NCI-H1105 treated with DMSO at 0.1 percent for 48 hours (cell line): ENCODE data around the gene PTGR1.
"Not testable (repeated sequence)": the region's sequence is repeated elsewhere in the genome, so short reads cannot be mapped to it uniquely, and the experiment has no call there.

Experiments used
- DNase-seq: peaks from one replicate; lab custom pipeline; 2025; lab: John Stamatoyannopoulos, UW

The PTGR1 gene

DNA sequence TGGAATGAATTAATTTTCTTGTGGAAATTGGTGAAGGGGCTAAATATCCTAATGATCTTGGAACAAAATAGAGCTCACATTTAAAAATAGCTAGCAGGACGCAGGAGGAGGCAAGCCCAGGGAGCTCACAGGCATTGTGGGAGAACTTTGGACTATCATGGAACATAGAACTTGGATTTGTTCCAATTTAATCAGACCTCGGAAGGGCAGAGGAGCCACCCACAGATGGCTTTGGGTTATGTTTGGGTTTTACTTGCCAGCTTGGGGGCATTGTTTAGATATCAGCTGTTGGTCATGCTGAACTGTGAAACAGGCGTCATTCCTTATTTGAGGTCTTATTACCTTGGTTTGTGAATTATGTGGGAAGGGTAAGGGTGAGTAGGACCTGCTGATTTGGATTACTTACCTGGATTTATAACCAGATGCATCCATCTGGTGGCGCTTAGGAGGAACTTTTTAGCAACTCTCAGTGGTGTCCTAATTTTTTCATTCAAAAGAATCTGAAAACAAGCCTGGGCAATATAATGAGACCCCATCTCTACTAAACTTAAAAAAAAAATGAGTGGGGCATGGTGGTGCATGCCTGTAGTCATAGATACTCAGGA is 14.1 kb upstream of the PTGR1 start:
- DNase-seq: no peak

DNA sequence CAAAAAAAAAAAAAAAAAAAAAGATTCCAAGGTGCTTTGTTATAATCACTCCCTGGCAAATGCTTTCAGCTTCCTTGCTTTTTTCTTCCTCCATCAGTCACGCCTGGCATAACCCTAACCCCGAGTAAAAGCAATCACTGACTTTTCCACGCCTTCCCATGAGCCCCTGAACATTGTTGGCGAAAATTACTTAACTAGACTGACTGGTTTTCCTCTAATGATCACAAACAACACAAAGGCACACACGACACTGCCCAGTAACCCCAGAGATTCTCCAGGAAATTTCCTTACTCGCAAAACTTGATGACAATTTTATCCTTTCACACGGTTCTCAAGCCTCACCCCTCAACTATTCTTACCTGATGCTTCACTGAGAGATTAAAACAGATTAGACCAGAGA is 11.4 kb upstream of the PTGR1 start:
- DNase-seq: no peak

GRCh38 chr9:111610149-111610548 is 10.7 kb upstream of the PTGR1 start:
- no peak for DNase-seq

- no peak for DNase-seq
Measured at GRCh38 chr9:111605041-111605559, 5.7 kb upstream of the PTGR1 start.

GRCh38 chr9:111604054-111604615 is 4.7 kb upstream of the PTGR1 start:
- DNase-seq: no peak

DNA sequence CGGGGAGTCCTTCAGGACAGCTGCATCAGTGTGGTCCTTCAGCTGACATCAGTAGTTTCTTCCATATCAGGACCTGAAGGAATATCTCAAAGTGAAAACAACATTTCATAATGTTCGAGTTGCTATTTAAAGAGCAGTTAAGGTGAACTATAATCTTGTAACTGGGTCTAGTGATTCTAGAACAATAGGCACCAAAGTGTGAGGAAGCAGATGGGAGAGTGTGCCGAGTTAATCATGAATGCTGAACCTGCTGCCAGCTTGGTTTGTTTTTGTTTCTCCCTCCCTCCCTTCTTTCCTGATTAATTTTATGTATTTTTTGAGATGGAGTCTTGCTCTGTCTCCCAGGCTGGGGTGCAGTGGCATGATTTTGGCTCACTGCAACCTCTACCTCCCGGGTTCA is 3.6 kb upstream of the PTGR1 start:
- no peak for DNase-seq

GRCh38 chr9:111601237-111602018 is 2.0 kb upstream of the PTGR1 start:
- no peak for DNase-seq

- no peak for DNase-seq
Measured at GRCh38 chr9:111599955-111600343, 502 bp upstream of the PTGR1 start.

DNA sequence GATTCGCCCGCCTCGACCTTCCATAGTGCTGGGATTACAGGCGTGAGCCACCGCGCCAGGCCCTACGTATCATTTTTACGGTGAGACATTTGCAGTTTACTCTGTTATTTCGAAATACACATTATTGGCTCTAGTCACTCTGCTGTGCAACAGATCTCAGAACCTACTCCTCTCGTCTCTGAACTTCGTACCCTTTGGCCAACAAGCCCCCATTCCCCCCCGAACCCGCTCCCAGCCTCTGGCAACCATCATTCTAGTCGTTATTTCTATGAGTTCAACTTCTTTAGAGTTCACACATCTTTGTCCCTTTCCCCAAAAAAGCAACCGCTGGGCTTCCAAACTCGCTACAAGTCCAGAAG is 735 bp downstream of the PTGR1 start:
- DNase-seq: no peak

GRCh38 chr9:111597852-111598732 is 1.4 kb downstream of the PTGR1 start:
- no peak for DNase-seq

- no peak for DNase-seq
Measured at GRCh38 chr9:111588846-111589245, 10.6 kb downstream of the PTGR1 start.

DNA sequence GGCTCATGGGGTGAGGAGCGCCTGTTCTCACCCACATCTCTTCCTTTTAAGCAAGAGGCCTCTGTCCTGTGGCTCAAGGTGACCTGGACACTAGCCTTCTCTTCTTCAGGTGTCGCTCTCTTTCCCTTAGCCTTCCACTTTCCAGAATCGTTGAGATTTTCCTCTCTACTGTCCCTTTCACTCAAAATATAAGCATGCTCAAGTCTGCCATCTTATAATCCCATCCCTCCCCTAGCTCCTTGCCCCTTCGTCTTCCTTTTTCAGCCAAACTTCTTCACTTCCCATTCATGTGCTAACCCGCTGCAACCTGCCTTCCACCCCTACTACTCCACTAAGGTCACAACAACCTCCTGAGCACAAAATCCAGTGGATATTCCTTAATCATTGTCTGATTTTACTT is 13.1 kb downstream of the PTGR1 start:
- DNase-seq: no peak

GRCh38 chr9:111582888-111583287 is 16.6 kb downstream of the PTGR1 start:
- no peak for DNase-seq

GRCh38 chr9:111572950-111573604 is 26.4 kb downstream of the PTGR1 start:
- DNase-seq: peak; percentile 23

DNA sequence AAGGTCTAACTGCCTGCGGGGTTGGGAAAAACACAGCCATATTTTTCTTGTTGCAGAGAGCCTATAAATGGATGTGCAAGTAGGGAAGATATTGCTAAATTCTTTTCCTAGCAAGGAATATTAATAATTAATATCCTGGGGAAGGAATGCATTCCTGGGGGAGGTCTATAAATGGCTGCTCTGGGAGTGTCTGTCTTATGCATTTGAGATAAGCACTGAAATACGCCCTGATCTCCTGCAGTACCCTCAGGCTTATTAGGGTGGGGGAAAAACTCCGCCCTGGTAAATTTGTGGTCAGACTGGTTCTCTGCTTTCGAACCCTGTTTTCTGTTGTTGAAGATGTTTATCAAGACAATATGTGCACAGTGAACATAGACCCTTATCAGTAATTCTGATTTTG is 31.3 kb downstream of the PTGR1 start:
- DNase-seq: not testable (repeated sequence)

DNA sequence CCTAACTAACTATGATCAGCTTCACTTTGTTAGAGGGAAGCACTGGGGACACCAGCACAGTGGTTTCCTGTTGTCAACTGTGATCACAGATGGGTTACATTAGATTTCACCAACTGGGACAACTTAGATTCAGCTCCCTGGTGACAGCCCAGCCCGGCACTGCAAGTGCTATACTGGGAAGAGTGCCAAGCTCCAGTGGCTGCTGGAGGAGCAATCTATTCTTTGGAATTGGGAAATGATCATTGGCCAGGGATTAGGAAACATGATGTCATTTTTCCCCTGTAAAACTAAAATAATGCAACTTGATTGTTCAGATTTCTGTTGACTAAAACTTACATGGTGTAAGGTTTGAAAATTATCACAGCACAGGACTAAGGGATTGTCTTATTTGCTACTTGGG is 33.2 kb downstream of the PTGR1 start:
- no peak for DNase-seq

DNA sequence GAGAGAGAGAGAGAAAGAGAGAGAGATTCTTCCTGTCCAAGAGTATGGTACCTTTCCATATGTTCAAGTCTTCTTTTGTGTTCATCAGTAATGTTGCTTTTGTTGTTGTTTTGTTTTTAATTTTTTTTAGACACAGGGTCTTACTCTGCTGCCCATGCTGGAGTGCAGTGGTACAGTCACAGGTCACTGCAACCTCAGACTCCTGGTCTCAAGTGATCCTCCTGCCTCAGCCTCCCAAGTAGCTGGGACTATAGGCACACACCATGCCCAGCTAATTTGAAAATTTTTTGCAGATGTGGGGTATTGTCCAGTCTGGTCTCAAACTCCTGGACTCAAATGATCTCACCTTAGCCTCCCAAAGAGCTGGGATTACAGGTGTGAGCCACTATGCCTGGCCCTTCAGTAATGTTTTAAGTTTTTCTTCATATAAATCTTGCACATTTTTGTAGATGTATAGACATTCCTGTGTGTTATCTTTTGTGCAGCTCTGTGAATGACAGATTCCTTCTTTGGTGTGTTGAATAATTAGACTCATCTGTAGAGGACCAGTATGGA is 38.2 kb downstream of the PTGR1 start:
- no peak for DNase-seq

DNA sequence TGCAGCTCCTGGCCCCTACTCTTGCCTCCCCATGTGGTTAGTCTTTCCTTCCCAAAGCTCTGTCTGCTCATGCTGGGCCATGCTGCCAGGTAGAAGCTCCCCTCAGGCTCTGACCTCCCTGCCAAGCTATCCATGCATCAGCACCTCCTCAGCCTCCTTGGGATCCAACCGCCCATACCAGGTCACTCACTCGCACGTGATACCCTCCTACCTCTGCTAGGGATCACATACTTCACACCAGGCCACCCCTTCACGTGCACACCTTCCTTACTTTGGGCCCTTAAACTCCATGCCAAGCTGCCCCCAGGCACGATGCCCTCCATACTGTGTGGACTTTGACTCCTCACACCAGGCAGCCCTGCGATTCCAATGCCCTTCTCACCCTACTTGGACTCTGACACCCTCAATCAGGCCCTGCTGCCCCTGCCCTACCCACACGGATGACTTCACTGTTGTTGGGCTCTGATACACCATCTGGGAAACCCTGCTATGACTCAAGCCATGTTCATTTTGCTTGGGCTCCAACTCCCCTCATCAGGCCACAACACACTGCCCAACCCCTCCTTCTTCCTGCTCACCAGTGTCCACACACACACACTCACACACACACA is 40.3 kb downstream of the PTGR1 start:
- no peak for DNase-seq

GRCh38 chr9:111555425-111555824 is 44.0 kb downstream of the PTGR1 start:
- DNase-seq: not testable (repeated sequence)

DNA sequence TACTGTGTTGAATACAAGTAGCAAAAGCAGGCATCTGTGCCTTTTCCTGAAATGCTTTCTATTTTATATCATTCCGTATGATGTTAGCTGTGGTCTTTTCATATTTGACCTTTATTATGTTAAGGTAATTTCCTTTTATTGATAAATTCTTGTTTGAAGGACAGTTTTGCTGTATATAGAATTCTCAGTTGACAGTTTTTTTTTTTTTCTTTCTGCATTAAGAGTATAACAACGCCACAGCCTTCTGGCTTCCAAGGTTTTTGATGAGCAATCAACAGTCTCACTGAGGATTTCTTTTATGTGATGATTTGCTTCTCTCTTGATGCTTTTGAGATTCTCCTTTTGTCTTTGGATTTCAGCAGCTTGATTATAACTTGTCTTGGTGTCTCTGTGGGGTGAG is 50.8 kb downstream of the PTGR1 start:
- DNase-seq: no peak
